ENCODE results near the gene GNB5. TPM values are rescaled to one million over a fixed set of nuclear protein-coding genes. Genes with fewer than 3 reads are reported as not detected.
"Not testable (repeated sequence)": the region's sequence is repeated elsewhere in the genome, so short reads cannot be mapped to it uniquely, and the experiment has no call there.

The GNB5 gene
- 10 to 100 TPM in 1 of 3 donors, 1 to 10 TPM in 2; 6.4 to 14.4 (median 10.0) TPM for polyA plus RNA-seq

DNA sequence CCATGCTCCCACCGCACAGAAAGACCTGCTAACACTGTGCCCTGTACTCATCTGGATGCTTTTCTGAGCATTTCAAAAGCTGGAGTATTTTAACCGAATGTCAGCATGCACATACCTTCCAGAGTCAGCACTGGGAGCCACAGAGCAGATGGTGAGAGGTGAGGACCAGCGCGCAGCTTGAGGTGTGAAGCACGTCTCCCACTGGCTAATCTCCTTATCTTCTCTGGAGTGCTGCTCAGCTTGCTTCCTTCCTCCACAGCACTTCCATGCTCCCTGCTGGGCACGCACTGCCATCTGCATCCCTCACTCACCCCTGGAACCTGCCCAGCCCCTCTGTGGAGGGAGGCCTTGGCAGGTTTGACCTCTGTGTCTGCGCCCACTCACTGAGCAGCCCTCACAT, at the start of gene GNB5:
Gene GNB5, minus strand, starts transcription at position 186 of the 400 bp plus-strand sequence. CDS start 6,716 bp downstream, outside the sequence.
- WGBS, 3 donors, result 67 to 80% (median 70%) methylated on average over 7 of the region's 7 CpGs
- no peak within 1 kb of the TSS for H3K27ac ChIP-seq (ENCODE audit: low read depth, low read length)

DNA sequence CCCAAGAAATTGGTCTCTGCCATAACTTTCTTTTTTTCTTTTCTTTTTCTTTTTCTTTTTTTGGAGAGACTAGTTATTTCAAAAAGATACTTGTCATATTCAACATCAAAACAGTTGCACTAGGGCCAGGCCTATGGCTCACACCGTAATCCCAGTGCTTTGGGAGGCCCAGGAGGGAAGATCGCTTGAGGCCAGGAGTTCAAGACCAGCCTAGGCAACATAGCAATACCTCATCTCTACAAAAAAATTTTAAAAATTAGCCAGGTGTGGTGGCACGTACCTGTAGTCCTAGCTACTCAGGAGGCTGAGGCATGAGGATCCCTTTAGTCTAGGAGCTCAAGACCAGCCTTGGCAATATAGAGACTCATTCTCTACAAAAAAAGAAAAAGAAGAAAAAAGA, 49.0 kb upstream of the GNB5 start:
- WGBS, 3 donors, result 95 to 98% (median 97%) methylated on average over 3 of the region's 3 CpGs
- H3K27ac ChIP-seq (ENCODE audit: low read depth, low read length), result no peak overlapping the region

DNA sequence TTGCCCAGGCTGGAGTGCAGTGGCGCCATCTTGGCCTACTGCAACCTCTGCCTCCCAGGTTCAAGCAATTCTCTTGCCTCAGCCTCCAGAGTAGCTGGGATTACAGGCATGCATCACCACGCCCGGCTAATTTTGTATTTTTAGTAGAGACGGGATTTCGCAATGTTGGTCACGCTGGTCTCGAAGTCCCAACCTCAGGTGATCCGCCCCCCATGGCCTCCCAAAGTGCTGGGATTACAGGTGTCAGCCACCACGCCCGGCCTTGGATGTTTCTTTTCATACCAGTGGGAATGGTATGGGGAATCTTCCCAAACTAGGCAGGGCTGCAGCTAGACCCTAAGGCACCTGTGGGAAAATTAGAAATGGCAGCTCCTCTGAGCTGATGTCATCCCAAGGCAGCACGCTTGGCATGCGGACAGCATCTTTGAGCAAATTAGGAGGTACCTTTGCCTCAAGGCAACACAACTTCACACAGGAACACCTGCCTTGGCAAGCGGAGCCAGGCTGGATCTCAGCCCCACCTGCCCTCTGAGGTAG, 47.9 kb upstream of the GNB5 start:
- 93 to 97% (median 96%) methylated on average over 13 of the region's 13 CpGs for WGBS, 3 donors
- H3K27ac ChIP-seq (ENCODE audit: low read depth, low read length), result not testable (repeated sequence)

DNA sequence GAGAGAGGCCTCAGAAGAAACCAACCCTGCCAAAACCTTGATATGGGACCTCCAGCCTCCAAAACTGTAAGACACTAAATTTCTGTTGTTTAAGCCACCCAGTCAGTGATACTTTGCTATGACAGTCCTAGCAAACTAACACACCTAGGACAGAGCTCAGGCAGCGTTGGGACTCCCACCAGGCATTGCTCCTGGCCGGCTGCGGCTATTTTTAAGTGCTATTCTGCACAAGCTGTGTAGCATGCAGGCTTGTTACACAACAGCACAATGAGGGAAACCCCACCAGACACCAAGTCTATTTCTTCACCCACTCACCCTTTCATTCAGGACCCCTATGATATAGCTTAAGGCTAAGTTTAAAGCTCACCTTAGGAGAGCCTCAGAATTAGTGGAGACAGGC, 47.0 kb upstream of the GNB5 start:
- no peak overlapping the region for H3K27ac ChIP-seq (ENCODE audit: low read depth, low read length)
- WGBS, 3 donors, result 91 to 94% (median 92%) methylated on average over 3 of the region's 3 CpGs

DNA sequence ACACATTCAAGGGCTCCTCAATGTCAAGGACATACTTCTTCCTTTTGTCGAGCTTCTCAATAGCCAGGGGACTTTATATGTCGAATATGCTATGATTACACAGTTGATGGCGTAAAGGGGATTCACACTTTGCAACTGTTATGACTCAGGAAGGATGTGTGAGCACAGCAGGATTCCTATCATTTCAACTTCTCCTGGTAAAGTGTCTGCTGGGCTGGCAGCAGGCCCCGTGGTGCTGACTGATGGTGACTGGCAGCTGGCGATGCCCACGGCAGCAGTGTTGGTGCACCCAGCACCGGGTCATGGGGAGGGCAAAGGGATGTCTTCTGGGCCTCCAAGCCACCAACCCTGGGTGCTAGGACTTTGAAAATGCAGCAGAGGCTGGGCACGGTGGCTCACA, 44.8 kb upstream of the GNB5 start:
- WGBS, 3 donors, result 73 to 78% (median 78%) methylated on average over 8 of the region's 8 CpGs
- H3K27ac ChIP-seq (ENCODE audit: low read depth, low read length), result no peak overlapping the region

DNA sequence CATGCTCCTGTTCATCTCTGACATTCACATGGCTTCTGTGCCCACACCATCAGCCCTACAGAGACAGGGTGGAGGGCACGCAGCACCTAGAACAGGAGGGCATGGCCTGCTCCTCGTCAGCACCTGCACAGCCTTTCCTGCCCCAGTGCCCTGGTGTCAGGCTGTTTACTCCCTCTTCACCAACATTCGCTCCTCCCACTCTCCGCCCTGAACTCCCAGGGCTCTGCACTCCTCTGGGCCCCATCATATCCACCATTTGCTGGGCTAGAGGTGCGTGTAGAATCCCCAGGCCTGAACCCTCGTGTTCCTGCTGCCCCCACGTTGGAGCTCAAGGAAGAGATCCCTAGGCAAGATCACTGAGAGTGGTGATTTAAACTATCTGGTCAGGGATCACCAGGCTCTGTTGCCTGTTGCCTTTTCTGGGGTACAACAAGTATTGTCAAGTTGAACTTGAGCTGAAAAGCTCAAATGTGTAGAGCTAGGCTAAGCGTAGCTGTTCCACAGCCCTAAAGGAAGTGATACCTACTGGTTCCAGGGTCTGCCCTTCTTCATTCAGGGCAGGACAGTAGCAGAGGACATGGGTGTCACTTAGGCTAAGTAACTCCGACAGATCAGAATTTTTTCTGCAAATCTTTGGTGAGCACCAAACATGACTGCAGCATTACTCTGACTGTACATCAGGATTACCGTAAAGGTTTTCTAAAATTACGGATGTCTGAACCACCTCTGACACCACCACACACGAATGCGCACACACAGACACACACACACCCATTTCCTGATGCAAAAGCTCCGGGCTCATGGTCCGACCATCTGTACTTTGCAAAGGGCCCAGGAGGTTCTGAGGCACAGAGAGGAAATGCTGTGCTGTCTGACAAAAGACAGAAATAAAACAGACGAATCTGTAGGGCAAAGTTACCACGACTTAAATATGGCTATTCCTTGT, 43.7 kb upstream of the GNB5 start:
- WGBS, 3 donors, result 60 to 71% (median 63%) methylated on average over 17 of the region's 17 CpGs
- no peak overlapping the region for H3K27ac ChIP-seq (ENCODE audit: low read depth, low read length)

DNA sequence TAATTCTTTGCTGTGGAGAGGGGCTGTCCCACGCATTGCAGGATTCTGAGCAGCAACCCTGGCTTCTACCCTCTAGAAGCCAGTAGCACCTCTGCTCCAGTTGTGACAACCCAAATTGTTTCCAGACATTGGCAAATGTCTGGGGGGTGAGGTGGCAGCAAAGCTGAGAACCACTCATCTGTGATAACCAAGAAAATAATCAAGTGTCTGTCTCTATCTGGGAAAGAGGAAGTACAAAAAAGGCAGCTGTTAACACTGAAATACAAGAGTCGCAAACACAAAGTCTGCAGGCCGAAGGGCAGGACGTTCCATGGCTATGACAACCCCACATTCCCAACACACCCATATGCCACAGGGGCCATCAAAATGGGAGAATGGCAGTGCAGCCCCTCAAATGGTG, 42.2 kb upstream of the GNB5 start:
- 40 to 73% (median 51%) methylated on average over 4 of the region's 4 CpGs for WGBS, 3 donors
- H3K27ac ChIP-seq (ENCODE audit: low read depth, low read length), result no peak overlapping the region

DNA sequence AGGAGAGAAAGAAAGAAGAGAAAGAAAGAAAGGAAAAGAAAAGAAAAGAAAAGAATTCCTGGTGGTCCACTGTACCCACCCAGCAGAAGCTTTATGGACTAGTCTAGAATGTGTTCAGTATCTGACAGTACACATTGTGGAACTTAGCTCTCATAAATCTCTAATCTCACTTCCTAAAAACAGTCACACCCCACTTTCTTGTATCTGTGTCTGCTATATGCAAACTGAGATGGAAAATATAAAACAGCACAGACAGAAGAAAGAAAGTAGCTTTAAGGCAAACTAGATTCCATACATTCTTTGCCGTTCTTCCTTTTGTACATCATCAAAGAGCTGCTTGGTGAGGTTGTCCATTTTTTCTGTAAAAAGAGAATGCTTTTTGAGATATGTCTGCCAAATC, 41.1 kb upstream of the GNB5 start:
- 54 to 71% (median 65%) methylated on average over 1 of the region's 1 CpG for WGBS, 3 donors

DNA sequence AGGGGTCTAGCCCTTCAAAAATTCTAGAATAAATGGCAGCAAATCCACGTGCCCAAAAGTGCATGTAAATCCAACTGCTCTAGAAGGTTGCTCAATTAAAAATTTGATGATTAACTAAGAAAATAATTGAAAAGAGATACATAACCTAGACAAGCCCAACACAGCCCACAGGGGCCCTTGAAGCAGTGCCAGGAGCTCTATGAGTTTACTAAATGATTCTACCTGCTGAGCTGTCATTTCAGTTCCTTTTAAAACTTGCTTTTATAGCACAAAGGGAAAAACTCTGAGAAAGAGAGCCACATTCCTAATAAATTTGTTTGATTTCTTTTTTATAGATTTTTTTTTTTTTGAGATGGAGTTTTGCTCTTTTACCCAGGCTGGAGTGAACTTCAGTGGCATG, 38.9 kb upstream of the GNB5 start:
- no peak overlapping the region for H3K27ac ChIP-seq (ENCODE audit: low read depth, low read length)
- WGBS, 3 donors, result 66 to 92% (median 76%) methylated on average over 1 of the region's 1 CpG

More for the DNA sequence above, 41.1 kb upstream of the GNB5 start:
- H3K27ac ChIP-seq (ENCODE audit: low read depth, low read length), result no peak overlapping the region

DNA sequence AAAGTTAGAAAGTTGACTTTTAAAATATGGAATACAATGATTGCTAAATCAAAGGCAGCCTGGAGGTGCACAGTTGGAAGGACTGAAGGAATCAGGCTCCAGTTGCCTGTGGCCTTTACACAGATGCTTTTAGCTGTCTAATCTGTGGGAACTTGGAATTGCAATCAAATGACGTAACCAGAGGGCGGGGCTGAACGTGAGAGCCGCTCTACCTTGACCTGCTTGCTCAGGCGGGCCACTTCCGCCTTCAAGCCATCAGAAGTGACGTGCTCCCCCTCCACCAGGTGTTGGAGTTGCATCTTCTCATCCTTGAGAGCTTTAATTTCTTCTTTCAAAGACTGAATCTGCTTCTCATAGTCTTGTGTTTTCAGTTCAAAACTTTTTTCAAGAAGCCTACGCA, 37.7 kb upstream of the GNB5 start:
- 41 to 64% (median 61%) methylated on average over 8 of the region's 8 CpGs for WGBS, 3 donors

DNA sequence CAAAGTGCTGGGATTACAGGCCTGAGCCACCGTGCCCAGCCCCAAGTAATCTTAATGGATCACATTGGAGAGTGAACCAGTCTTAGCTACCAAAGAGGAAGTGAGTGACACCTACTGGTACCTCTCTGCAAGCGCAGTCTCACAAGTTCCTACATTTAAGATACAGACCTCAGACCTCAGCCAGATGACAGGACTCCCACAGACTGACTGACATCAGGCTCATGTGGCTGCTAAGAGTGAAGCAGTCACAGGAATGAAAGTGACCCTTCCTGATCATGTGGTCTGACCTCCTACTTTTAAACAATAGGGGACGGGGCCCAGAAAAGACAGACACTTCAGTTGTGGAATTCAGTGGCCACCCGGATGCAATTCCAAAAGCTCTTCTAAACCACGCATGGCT, 36.3 kb upstream of the GNB5 start:
- WGBS, 3 donors, result 33 to 58% (median 50%) methylated on average over 5 of the region's 5 CpGs
- H3K27ac ChIP-seq (ENCODE audit: low read depth, low read length), result no peak overlapping the region

More for the DNA sequence above, 37.7 kb upstream of the GNB5 start:
- H3K27ac ChIP-seq (ENCODE audit: low read depth, low read length), result no peak overlapping the region

DNA sequence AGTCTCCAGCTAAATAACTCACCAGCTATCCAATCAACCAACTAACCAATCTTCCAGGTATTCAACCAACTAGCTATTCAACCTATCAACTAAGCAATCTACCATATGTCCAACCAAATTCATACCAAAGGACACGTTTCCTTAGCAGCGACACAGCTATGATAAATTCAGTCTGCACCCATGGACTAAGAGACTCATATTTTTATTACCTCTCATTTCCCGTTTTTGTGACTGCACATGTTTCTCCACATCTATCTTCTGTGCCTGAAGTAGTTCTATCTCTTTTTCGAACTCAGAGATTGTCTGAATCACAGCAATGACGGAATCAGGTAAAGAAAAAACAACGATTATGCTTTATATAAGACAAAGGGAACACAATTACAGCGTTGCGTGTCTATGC, 34.0 kb upstream of the GNB5 start:
- WGBS, 3 donors, result 90 to 93% (median 91%) methylated on average over 8 of the region's 8 CpGs

DNA sequence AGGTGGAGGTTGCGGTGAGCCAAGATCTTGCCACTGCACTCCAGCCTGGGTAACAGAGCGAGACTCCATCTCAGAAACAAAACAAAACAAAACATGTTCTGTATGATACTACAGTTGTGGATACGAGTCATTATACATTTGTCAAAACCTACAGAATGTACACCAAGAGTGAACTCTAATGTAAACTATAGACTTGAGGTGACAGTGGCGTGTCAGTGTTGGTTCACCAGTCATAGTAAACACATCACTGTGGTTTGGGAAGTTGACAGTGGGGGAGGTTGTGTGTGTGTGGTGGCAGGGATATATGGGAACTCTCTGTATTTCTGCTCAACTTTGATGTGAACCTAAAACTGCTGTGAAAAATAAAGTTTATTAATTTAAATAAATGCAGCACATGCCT, 33.0 kb upstream of the GNB5 start:
- H3K27ac ChIP-seq (ENCODE audit: low read depth, low read length), result no peak overlapping the region
- 92 to 95% (median 92%) methylated on average over 4 of the region's 4 CpGs for WGBS, 3 donors

More for the DNA sequence above, 34.0 kb upstream of the GNB5 start:
- H3K27ac ChIP-seq (ENCODE audit: low read depth, low read length), result no peak overlapping the region

DNA sequence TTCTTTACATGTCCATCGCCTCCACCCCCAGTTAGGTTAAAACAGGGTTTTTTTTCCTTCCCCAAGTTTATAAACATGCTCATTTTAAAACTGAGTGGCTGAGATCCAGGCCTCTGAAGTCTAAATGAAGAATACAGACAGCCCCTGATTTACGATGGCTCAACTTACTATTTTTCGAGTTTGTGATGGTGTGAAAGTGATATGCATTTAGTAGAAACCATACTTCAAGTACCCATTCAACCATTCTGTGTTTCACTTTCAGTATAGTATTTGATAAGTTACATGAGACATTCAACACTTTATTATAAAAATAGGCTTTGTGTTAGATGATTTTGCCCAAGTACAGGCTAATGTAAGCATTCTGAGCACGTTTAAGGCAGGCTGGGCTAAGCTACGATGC, 30.5 kb upstream of the GNB5 start:
- WGBS, 3 donors, result 67 to 87% (median 75%) methylated on average over 5 of the region's 5 CpGs
- H3K27ac ChIP-seq (ENCODE audit: low read depth, low read length), result no peak overlapping the region

DNA sequence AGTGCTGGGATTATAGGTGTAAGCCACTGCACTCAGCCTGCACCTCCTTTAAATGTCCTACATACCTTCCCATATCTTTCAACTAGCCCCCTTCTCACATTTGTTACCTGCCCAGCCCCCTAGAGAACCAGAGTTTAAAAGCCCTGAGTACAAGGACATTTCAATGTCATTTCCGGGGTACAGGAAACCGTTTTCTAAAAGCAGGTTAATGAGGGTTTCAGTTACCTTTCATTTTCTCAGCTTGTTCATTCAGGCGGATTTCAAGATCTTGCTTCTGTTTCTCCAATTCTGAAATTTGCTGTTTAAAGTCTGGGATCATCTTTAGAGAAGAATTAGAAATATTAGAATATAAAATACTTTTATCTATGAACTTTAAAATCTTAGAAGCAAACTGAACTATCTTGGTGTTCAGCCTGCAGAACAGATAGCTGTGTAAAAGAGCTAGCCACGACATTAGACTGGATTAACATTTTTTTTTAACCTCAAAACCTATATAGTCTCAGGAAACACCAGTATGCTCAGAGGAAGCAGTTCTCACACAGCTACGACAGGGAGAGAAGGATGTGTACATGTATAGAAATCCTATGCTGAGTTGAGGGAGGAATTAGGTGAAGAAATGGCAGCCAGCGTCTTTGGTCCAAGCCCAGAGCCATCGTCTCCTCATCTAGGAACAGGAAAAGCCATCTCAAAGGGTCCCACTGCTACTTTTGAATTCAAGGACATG, 29.9 kb upstream of the GNB5 start:
- WGBS, 3 donors, result 66 to 79% (median 69%) methylated on average over 7 of the region's 7 CpGs
- H3K27ac ChIP-seq (ENCODE audit: low read depth, low read length), result no peak overlapping the region

DNA sequence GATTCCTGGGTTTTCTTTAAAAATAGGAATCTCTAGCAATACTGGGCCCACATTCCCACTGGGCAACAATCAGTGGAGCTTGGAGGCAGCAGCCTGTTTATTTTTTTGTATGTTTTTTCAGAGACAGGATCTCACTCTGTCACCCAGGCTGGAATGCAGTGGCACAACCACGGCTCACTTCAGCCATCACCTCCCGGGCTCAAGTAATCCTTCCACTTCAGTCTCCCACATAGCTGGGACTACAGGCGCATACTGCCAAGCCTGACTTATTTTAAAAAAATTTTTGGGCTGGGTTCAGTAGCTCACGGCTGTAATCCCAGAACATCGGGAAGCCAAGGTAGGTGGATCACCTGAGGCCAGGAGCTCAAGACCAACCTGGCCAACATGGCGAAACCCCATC, 29.1 kb upstream of the GNB5 start:
- 92 to 96% (median 94%) methylated on average over 6 of the region's 6 CpGs for WGBS, 3 donors
- no peak overlapping the region for H3K27ac ChIP-seq (ENCODE audit: low read depth, low read length)

DNA sequence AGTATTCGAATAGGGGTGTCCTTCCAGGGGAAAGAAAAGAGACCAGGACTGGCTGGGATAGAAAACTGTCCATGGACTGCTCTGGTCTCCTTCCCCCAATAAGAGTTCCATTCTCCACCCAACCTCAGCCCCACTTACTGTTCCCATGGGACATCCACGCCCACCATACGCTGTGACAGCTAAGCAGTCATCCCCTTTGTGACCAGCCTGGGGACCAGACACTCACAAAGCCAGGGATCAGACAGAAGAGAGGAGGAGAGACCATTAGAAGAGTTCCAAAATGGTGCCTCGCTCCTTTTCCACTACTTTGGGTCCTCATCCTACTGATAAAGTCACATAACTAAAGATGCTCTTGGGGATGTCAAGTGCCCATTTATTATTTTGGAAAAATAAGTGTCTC, 27.6 kb upstream of the GNB5 start:
- no peak overlapping the region for H3K27ac ChIP-seq (ENCODE audit: low read depth, low read length)
- 92 to 93% (median 92%) methylated on average over 4 of the region's 4 CpGs for WGBS, 3 donors

DNA sequence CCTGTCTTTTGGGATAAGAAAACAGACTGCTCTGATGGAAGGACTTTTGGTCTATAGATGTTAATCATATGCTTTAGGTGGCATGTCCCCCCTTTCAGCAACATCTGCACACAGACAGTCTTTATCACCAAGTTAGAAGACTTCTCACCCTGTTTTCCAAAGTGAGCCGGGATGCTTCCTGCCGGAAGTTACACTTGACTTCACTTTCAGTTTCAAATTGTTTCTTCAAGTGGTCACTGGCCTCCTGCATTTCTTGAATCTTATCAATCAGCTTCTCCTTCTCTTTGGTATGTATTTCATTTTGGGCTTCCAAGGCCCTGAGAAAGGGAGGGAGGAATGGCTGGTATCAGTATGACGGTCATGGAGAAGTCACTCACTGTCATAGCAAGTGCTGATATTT, 27.2 kb upstream of the GNB5 start:
- WGBS, 3 donors, result 78 to 96% (median 87%) methylated on average over 3 of the region's 3 CpGs
- H3K27ac ChIP-seq (ENCODE audit: low read depth, low read length), result no peak overlapping the region

DNA sequence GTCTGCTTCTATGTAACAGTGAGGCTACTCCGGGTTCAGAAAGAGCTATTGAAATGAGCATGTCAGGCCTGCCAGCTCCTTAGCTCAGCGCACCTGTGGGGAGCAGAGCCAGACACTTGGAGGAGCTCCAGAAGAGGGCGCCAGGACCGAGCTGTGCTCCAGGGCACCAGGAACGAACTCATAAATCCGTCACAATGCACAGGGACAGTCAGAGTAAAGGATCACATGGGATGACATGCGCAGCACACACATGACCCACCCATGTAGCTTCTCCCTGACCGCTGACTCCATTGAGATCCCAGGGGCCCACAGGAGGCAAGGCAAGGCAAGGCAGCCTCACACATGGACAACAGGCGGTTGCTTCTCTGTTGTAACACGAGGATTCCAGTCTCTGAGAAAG, 26.0 kb upstream of the GNB5 start:
- no peak overlapping the region for H3K27ac ChIP-seq (ENCODE audit: low read depth, low read length)

More for the DNA sequence above, 26.0 kb upstream of the GNB5 start:
- WGBS, 3 donors, result 67 to 84% (median 83%) methylated on average over 10 of the region's 10 CpGs

Measured in adipose tissue (tissue), 3 donors.